GM19468 (cell line): ENCODE data around the gene C1orf105.
"Not testable (repeated sequence)": the region's sequence is repeated elsewhere in the genome, so short reads cannot be mapped to it uniquely, and the experiment has no call there.

ENCODE experiments used
- ATAC-seq: cut with Tn5 transposase; IDR thresholded peaks from one replicate; pipeline ENCODE4 v1.9.1; 2021; ENCODE audit warnings: mild to moderate bottlenecking, moderate library complexity, moderate number of reproducible peaks; ENCODE audit not compliant: unreplicated experiment; ENCODE audit errors: extremely low read depth

The C1orf105 gene

GRCh38 chr1:172421974-172422604, 1.6 kb downstream of the C1orf105 start:
- ATAC-seq: no peak

DNA sequence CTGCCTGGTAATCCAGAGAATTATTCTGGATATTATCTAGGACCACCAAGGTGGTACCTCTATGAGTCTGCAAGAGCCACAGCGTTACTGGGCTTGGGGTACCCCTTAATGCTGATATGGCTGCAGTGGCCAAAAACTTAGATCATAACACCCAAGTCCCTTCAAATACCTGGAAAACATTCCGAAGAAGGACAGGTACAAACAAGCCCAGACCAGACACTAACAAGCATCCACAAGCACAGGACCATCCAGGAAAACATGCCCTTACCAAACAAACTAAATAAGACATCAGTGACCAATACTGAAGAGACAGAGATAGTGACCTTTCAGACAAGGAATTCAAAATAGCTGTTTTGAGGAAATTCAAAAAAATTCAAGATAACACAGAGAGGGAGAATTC, 2.9 kb downstream of the C1orf105 start:
- no peak for ATAC-seq

DNA sequence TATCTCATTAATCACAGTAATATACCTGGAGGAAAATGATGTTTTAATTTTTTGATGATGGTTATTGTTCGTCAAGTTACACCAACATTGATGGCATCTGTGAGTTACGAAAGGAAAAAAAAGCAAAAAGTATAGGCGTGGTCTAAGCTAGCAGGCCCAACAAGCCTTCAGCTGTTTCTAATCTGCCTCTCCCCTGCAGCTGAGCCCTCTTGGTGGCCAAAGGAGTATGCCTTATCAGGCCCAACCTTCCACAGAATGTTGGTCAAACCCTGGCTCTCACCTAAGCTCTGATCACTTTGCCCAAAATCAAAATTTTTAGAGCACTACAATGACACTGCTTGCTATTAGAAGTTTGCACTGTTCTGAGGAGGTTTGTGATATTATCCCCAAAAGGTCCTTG, 4.9 kb downstream of the C1orf105 start:
- no peak for ATAC-seq

GRCh38 chr1:172427191-172427590, 6.7 kb downstream of the C1orf105 start:
- no peak for ATAC-seq

- ATAC-seq: no peak
Observed at GRCh38 chr1:172429331-172430127, 9.0 kb downstream of the C1orf105 start.

DNA sequence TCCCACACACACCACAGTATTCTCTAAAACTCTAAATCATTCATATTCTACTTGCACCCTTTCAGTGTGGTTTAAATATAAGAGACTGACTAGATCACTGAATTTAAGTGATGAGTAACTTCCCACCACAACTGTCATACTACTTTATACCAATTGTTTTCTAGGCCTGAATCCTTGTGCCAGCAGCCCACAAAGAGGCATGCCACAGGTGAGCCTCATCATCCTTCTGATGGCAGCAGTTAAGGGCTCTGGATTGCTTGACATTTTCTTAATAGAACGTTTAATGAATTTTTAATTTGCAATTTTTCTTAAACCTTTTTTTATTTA, 9.6 kb downstream of the C1orf105 start:
- ATAC-seq: no peak

GRCh38 chr1:172431204-172431603, 10.7 kb downstream of the C1orf105 start:
- ATAC-seq: no peak

DNA sequence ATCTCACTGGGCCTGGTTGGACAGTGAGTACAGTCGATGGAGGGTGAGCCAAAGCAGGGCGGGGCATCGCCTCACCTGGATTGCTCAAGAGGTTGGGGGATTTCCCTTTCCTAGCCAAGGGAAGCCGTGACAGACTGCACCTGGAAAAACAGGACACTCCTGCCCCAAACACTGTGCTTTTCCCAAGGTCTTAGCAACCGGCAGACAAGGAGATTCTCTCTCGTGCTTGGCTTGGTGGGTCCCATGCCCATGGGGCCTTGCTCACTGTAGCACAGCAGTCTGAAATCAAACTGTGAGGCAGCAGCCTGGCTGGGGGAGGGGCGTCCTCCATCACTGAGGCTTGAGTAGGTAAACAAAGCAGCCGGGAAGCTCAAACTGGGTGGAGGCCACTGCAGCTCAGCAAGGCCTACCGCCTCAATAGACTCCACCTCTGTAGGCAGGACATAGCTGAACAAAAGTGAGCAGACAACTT, 11.3 kb downstream of the C1orf105 start:
- no peak for ATAC-seq

- not testable (repeated sequence) for ATAC-seq
Observed at GRCh38 chr1:172437183-172437582, 16.7 kb downstream of the C1orf105 start.

- no peak for ATAC-seq
Observed at GRCh38 chr1:172442404-172442803, 21.9 kb downstream of the C1orf105 start.

DNA sequence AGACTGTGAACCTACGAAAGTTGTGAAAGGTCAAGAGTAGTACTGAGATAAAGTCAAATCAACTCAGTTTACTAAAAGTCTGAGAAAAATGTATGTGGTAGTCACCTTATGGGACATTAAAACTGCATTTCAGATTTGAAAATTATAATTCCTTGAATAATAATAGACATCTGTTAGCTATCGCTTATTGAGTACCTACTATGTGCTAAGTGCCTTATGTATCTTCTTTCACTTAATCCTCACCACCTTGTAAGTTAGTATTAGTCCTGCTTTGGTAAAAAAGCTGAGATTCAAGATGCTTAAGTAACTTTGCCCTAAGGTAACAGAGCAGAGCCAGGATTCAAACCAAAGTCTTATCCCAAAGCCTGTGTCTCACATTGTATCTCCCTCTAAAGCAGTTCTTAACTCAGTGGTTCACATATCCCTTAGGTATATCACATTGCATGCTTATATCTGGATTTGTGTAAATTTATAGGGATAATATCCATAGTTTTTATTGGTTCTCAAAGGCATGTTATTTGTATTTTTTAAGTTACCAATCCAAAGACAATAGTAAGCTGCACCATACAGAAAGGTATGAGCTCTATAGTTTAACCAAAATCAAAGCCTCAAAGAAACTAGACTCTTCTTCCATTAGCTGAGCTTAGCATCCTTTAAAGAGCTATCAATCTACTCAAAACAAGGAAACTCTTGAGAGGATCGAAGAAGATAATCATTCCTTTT, 22.5 kb downstream of the C1orf105 start:
- ATAC-seq: no peak

DNA sequence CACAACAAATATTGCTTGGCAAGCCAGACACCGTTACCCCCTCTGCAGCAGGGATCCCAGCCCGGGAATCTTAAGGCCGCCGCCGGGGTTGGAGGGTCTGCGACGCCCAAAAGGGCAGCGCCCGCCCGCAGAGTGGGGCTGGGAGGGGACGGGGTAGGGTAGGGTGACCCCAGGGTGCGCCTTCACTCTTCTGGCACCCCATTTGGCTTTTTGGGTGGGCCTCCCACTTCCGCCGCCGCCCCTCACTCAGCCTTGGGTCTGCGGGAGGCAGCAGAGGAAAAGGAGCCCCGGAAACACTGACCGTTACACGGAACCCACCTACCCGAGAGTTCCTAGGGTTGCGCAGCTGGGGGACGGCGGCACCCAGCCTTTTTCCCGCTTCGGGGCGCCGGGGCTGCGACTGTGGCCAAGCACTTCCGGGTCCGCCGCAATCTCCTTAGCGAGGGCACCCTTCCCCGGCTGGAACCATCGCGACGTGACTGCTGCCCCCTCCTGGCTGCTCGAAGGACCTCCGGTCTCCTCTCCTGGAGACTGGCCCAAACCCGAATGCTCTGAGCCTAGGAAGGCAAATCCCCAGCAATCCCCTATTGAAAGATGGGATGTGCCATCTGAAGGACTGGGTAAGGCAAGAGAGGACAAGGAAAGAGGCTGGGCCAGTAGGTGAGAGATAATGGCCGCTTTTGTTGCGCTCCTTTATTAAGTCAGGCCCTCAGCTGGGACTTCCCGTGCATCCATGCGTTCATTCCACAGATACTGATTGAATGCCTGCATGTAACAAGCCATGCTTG, 23.4 kb downstream of the C1orf105 start, which contains the start of gene PIGC:
Gene PIGC, minus strand, starts transcription at position 404 of the 788 bp plus-strand sequence. CDS start 1,447 bp downstream, outside the sequence.
- peak; percentile 89 for ATAC-seq

DNA sequence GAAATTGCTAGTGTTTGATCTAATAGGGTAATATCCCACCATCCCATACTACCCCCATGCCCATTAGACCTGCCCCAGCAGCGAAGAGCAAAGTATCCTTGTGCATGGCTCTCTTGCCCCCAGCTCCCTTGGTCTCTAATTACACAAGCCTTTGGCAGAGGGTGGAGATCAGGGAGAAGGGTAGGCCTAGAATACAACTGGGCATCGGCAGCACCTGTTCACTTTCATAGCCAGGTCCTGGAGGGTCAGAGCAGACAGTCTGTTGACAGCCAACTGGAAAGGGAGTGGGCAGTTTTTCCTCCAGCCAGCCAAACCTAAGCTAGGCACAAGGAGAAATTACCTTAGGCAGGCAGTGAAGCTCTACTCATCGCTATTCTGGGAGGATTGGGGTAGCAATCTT, 26.1 kb downstream of the C1orf105 start:
- ATAC-seq: no peak

- ATAC-seq: no peak
Observed at GRCh38 chr1:172447641-172448040, 27.2 kb downstream of the C1orf105 start.

DNA sequence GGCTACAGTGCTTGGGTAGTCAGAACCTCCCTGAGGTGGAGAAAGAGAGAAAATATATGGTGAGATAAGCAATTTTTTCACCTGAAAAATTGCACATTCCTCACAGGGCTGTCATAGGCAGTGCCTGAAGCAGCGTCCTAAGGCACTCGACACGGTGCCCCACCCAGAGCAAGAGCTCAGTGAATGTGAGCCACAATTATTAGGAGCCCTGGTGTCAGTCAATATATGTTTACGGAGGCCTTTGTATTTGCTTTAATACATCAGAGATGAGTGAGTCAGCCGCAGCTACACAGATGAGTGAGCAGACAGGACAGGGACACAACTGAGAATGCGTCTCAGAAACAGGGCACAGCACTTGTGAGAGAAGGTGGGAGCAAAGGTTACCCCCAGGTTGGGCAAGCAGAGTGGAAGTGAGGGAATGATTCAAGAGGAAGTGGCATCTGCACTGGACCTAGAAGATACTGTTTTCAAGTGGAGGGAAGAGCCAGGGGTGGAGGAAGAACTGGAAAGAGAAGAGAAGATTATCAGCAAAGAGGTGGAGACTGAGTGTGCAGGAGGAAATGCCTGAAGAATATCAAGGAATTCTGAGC, 28.6 kb downstream of the C1orf105 start:
- no peak for ATAC-seq

DNA sequence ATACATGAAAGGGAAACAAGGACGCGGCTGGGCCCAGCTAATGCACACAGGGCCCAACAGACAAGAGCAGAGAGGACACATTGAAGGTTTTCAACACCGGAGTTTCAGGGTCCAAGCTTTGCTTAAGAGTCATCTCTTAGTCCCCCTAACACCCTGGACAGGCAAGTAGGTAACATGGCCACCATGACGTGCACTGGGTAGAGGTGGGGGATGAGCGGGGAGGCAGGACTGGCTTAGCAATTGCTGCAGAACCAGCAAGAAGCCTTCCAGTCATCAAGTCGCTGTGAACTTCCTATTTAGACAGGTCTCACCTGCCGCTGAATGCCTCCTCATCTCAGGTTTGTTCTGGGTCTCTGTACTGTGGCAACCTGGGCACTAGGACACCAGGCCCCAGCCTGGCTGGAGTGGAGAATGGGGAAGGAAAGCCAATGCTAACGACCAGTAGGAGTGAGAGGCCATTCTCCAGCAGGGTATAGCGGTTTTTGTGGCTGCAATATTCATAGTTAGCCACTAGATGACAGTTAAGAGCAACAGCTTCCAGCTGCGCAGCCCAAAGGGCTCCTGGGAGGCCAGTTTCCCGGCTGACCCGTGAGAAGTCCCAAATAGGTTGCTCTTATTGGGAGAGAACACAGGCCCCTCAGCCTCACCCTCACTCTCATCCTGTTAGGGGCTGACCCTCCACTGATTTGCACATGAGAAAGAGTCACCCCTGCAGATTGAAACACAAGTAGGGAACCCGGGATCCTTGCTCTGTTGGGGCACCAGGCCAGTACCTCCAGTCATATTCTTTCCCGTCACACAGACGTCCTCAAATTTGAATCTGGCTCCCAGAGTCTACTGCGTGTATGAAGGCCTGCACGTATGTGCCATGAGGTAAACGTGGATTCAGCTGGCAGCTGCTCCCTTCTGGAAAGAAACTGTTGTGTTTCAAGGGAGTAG, 29.4 kb downstream of the C1orf105 start:
- ATAC-seq: peak; percentile 91

- ATAC-seq: no peak
Observed at GRCh38 chr1:172450524-172450885, 30.0 kb downstream of the C1orf105 start.

DNA sequence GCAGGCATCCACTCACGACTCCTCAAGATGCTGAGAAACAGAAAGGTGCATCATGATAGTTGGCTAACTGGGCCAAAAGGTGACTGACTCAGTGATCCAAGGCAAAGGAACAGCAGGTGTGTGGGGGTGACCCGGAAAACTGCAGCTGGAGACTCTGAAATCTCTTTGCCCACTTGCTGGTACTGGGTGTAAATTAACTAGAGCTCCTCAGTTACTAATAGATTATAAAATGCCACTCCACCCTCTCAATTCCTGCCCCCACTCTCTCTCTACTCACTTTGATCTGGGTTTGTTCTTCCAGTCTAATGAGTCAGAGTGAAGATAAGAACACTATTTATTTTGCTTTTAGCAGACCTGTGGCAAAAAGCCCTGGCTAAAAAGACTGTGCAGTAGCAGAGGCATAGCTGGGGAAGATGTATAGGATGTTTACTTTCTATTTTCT, 30.5 kb downstream of the C1orf105 start:
- no peak for ATAC-seq
